ENCODE data around the gene PPP3CA.

DNA sequence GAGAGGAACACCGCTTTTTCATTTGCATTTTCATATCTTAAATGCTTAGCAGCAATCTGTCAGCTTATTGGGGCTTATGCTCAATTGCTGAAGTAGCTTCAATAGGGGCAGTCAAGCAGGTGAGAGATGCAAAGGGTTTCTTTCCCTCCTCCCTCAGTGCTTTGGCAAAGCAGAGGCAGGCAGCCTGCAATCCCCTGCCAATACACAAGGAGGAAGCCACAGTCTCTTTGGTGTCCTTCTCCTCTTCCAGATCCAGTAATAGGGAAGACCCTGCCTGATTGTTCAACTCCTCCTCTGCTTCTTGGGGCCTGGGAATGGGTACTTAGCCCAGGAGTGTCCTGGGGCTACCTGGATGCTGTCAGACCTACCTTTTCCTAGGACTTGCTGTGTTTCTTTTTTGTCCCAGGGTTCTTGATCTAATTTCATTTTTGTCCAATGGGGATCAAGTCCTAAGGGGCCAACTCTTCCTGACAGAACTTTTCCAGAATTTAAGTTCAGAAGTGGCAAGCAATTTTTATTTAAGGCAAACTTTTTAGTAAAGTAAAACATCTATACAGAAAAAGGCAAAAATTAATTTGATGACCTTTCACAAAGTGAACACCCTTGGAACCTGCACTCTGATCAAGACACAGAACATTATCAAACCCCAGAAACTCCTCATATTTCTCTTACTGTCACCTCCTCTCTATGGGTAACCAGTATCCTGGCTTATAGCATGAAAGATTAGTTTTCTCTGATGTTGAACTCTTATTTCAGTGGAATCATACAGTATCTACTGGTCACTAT, 260.3 kb downstream of the PPP3CA start:
- TF ChIP-seq, protein P1, sequence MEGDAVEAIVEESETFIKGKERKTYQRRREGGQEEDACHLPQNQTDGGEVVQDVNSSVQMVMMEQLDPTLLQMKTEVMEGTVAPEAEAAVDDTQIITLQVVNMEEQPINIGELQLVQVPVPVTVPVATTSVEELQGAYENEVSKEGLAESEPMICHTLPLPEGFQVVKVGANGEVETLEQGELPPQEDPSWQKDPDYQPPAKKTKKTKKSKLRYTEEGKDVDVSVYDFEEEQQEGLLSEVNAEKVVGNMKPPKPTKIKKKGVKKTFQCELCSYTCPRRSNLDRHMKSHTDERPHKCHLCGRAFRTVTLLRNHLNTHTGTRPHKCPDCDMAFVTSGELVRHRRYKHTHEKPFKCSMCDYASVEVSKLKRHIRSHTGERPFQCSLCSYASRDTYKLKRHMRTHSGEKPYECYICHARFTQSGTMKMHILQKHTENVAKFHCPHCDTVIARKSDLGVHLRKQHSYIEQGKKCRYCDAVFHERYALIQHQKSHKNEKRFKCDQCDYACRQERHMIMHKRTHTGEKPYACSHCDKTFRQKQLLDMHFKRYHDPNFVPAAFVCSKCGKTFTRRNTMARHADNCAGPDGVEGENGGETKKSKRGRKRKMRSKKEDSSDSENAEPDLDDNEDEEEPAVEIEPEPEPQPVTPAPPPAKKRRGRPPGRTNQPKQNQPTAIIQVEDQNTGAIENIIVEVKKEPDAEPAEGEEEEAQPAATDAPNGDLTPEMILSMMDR (IDR thresholded peaks at IDR 0.05) = no peak
- TF ChIP-seq POLR2A (IDR thresholded peaks at IDR 0.05) (no peak), POLR2AphosphoS5 (IDR thresholded peaks at IDR 0.05) (no peak)
